HepG2 (cell line): ENCODE results near the gene AKR1B15. TPM values are rescaled to one million over a fixed set of nuclear protein-coding genes. Genes with fewer than 3 reads are reported as not detected.
A peak's percentile ranks its signal among the peaks of the same experiment; 100 is the strongest.

Experiments used
- ATAC-seq: fragments of 200-7000 bp; cut with Tn5 transposase; 3 replicates; pipeline ENCODE4 v1.9.1; 2020; ENCODE audit warnings: mild to moderate bottlenecking, moderate library complexity
- BruUV-seq: library from RNA; stranded (reverse); fragments of 400-500 nt; replicated peaks from 2 replicates; lab custom pipeline; 2021; lab: Mats Ljungman, UMichigan
- CTCF ChIA-PET: fragments of 300-600 bp; formaldehyde crosslinking; extraction: SDS; loops from one replicate; lab custom pipeline; 2021; ENCODE audit warnings: low total read pairs, inconsistent platforms, low intra/inter-chr PET ratio; lab: Yijun Ruan, JAX
- POLR2A ChIA-PET: fragments of 350-600 bp; sonication (Branson Sonifier 250); formaldehyde crosslinking; loops from one replicate; lab custom pipeline; 2020; ENCODE audit warnings: antibody characterized with exemption, inconsistent platforms; lab: Yijun Ruan, JAX
- DNase-seq: peaks from one replicate; pipeline ENCODE4 v3.0.0-alpha.2; 2015; ENCODE audit warnings: low spot score
- FAIRE-seq: peaks from 3 replicates; lab custom pipeline; 2011; peaks lifted over from hg19 to GRCh38; lab: Jason Lieb, UNC
- H2AFZ ChIP-seq: one replicate; pipeline ENCODE4 v1.6.1; 2011; ENCODE audit warnings: low read length, inconsistent platforms
- H3K27ac ChIP-seq: fragments of 300-600 bp; 3 replicates; pipeline ENCODE4 v1.8.0; 2011; ENCODE audit warnings: mixed run types, mild to moderate bottlenecking, mixed read lengths, low read length, inconsistent platforms; ENCODE audit not compliant: insufficient read depth; ENCODE audit errors: extremely low read length
- H3K27me3 ChIP-seq, 2 experiments: fragments of 200-600 bp in 1 of 2; 2 replicates in 1 of 2; 3 replicates in 1 of 2; pipeline versions ENCODE4 v1.6.0 to v1.8.0; 2011; ENCODE audit warnings: low read length in 2 of 2, mild to moderate bottlenecking in 2 of 2, moderate library complexity in 2 of 2, inconsistent platforms in 1 of 2; ENCODE audit not compliant: insufficient read depth in 2 of 2, control insufficient read depth in 1 of 2
- H3K36me3 ChIP-seq, 2 experiments: fragments of 200-600 bp in 1 of 2; replicated peaks in 1 of 2; 2 replicates in 1 of 2; 3 replicates in 1 of 2; pipeline versions ENCODE4 v1.5.1 to v1.8.0; 2011; ENCODE audit warnings: low read length in 2 of 2, inconsistent platforms in 1 of 2; ENCODE audit not compliant: insufficient read depth in 2 of 2, control insufficient read depth in 1 of 2
- H3K4me1 ChIP-seq: 2 replicates; pipeline ENCODE4 v1.5.1; 2012; ENCODE audit warnings: low read length, inconsistent platforms; ENCODE audit not compliant: insufficient read depth
- H3K4me2 ChIP-seq: 2 replicates; pipeline ENCODE4 v1.6.0; 2011; ENCODE audit warnings: low read depth, low read length, inconsistent platforms
- H3K4me3 ChIP-seq, 3 experiments: fragments of 200-600 bp in 1 of 3; sonication (generic), shearing (Covaris generic) in 1 of 3; replicated peaks in 1 of 3; 2 replicates each; pipeline ENCODE4 v1.5.1; 2011 to 2016; ENCODE audit warnings: low read length in 3 of 3, inconsistent platforms in 2 of 3, low read depth in 2 of 3, mild to moderate bottlenecking in 2 of 3, control low read depth in 1 of 3, mixed read lengths in 1 of 3; ENCODE audit not compliant: insufficient read depth in 1 of 3
- H3K79me2 ChIP-seq: one replicate; pipeline ENCODE4 v1.6.1; 2011; ENCODE audit warnings: low read length, inconsistent platforms; ENCODE audit not compliant: insufficient read depth
- H3K9ac ChIP-seq: 2 replicates; pipeline ENCODE4 v1.6.0; 2011; ENCODE audit warnings: mild to moderate bottlenecking, low read depth, low read length, inconsistent platforms; ENCODE audit not compliant: insufficient read depth
- H3K9me3 ChIP-seq: 2 replicates; pipeline ENCODE4 v1.5.1; 2012; ENCODE audit warnings: mild to moderate bottlenecking, low read length
- H4K20me1 ChIP-seq: 2 replicates; pipeline ENCODE4 v1.6.0; 2011; ENCODE audit warnings: inconsistent platforms, mild to moderate bottlenecking, low read length, moderate library complexity; ENCODE audit not compliant: insufficient read depth
- BCL6 ChIP-seq: IDR thresholded peaks from 2 replicates; pipeline ENCODE4 v1.6.1; 2016; ENCODE audit warnings: missing genetic modification reagents, missing compliant biosample characterization
- CCAR2 ChIP-seq: fragments of 200-400 bp; formaldehyde crosslinking; optimal IDR thresholded peaks from 2 replicates; pipeline ENCODE3; 2018; ENCODE audit warnings: low read depth, mild to moderate bottlenecking, low read length, moderate library complexity
- FOSL1 ChIP-seq: sonication (generic); formaldehyde crosslinking; IDR thresholded peaks from 2 replicates; pipeline ENCODE4 v1.9.0; 2021; ENCODE audit warnings: missing genetic modification reagents, borderline replicate concordance
- KLF16 ChIP-seq, 2 experiments: sonication (generic) in 1 of 2; formaldehyde crosslinking in 1 of 2; IDR thresholded peaks; 2 replicates each; pipeline versions ENCODE4 v1.6.1 to v1.8.0; 2016 to 2023; ENCODE audit warnings: missing genetic modification reagents in 2 of 2, missing compliant biosample characterization in 1 of 2
- NCOR1 ChIP-seq: fragments of 200-600 bp; sonication (generic); IDR thresholded peaks from 2 replicates; pipeline ENCODE4 v1.7.0; 2017; ENCODE audit warnings: antibody characterized with exemption, low read length, borderline replicate concordance
- RCOR2 ChIP-seq: IDR thresholded peaks from 2 replicates; pipeline ENCODE4 v1.6.1; 2016; ENCODE audit warnings: missing biosample characterization, missing genetic modification reagents
- ZBTB8A ChIP-seq: sonication (generic); formaldehyde crosslinking; IDR thresholded peaks from 2 replicates; pipeline ENCODE4 v1.4.0; 2020; ENCODE audit warnings: mild to moderate bottlenecking, low read depth, missing genetic modification reagents, borderline replicate concordance
- ZNF674 ChIP-seq: sonication (generic); formaldehyde crosslinking; IDR thresholded peaks from 2 replicates; pipeline ENCODE4 v1.5.0; 2020; ENCODE audit warnings: low read depth, mild to moderate bottlenecking, missing genetic modification reagents
- ZNF839 ChIP-seq: sonication (generic); formaldehyde crosslinking; IDR thresholded peaks from 2 replicates; pipeline ENCODE4 v1.4.0; 2020; ENCODE audit warnings: missing genetic modification reagents, mild to moderate bottlenecking, borderline replicate concordance
- ZNF879 ChIP-seq: sonication (generic); formaldehyde crosslinking; IDR thresholded peaks from 2 replicates; pipeline ENCODE4 v1.8.1; 2023; ENCODE audit warnings: missing genetic modification reagents
- ZZZ3 ChIP-seq: sonication (generic); formaldehyde crosslinking; IDR thresholded peaks from 2 replicates; pipeline ENCODE4 v1.4.0; 2020; ENCODE audit warnings: missing genetic modification reagents, mild to moderate bottlenecking, borderline replicate concordance
- whole genome bisulfite sequencing: methylation state at CpG from one replicate; pipeline ENCODE4 v1.1.6; 2017; ENCODE audit warnings: low lambda C conversion rate; 5-methylcytosine and 5-hydroxymethylcytosine counted together
- in situ Hi-C: cut with HindIII; loops from 2 replicates; pipeline ENCODE4 v1.10.0; 2017; ENCODE audit warnings: low pct_unique_long_range_greater_than_20kb; ENCODE audit not compliant: extremely low pct_ligation_motif_present
- intact Hi-C: fragments of 100-400 bp; cut with micrococcal nuclease; formaldehyde crosslinking; loops from one replicate; pipeline ENCODE4 v1.10.0; 2022; ENCODE audit not compliant: unreplicated experiment
- polyA plus RNA-seq, 8 experiments: library from polyadenylated mRNA; depleted of rRNA in 3 of 8; stranded (reverse) in 7 of 8; unstranded in 1 of 8; fragments of >200 nt; fragmentation: Illumina TruSeq in 4 of 8; extraction: Trizol in 4 of 8; gene quantifications; 2 replicates each; pipeline versions ENCODE4 v1.2.1 to v1.2.3, GENCODE V29; 2011 to 2016; ENCODE audit warnings: low read depth in 4 of 8, missing spikeins in 1 of 8, mixed read lengths in 1 of 8; ENCODE audit not compliant: insufficient read depth in 1 of 8
- total RNA-seq, 5 experiments: library from RNA; depleted of rRNA; stranded (reverse); fragments of >200 nt; fragmentation: Illumina TruSeq; extraction: Trizol; gene quantifications; 2 replicates each; pipeline ENCODE4 v1.2.3, GENCODE V29; 2016; ENCODE audit warnings: low read depth in 1 of 5
- TF ChIP-seq, protein P1 (sequence below): sonication (generic); formaldehyde crosslinking; IDR thresholded peaks from 2 replicates; pipeline ENCODE4 v1.4.0; 2020; ENCODE audit warnings: mild to moderate bottlenecking, low read depth, missing genetic modification reagents
- TF ChIP-seq, protein P2 (sequence below): sonication (generic); formaldehyde crosslinking; IDR thresholded peaks from 2 replicates; pipeline ENCODE4 v1.4.0; 2020; ENCODE audit warnings: missing genetic modification reagents
- TF ChIP-seq, protein P3 (sequence below): IDR thresholded peaks from 2 replicates; pipeline ENCODE4 v1.6.1; 2016; ENCODE audit warnings: low read depth, borderline replicate concordance

AKR1B15 gene
- total and polyA plus RNA-seq, 2 of the 13 experiments (the other 11 are each of a cell fraction or from before 2014, with no cell fraction given): 0.77 TPM; not detected in 1

- no peak for FAIRE-seq
- H3K4me3 ChIP-seq: no peak overlapping the region
Measured at GRCh38 chr7:134512271-134512670, 36.6 kb upstream of the AKR1B15 start.

DNA sequence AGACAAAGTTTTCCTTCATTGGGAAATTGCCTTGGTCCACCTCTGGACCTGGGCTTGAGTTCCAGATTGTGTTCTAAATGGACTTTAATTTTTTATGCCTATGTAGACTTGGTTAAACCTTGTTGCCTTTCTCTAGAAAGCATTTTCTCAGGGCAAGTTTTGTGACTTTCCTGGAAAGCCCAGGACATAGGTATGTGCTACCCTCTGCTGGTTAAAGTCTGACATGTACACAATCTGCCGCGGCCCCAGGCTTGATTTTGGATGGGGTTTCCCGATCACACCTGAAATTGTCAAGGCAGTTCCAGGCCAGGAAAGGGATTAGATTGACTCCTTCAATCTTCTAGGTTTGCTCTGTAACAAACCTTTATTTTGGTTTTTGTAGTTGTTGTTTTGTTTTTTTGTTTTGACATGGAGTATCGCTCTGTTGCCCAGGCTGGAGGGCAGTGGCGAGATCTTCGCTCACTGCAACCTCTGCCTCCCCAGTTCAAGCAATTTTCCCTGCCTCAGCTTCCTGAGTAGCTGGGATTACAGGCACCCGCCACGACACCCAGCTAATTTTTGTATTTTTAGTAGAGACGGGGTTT lies 35.6 kb upstream of the AKR1B15 start:
- H3K4me3 ChIP-seq: no peak overlapping the region
- peak; percentile 68 for FAIRE-seq
- peak; percentile 27 for DNase-seq
- POLR2A ChIA-PET: no interaction called here
- no peaks in the 10 kb centered on the region for H3K4me1 ChIP-seq
- H3K27ac ChIP-seq: no peak overlapping the region
- WGBS: 33% methylated on average over 9 of the region's 9 CpGs
- CTCF ChIA-PET: interaction anchor here (0.8 to 4.8 kb wide), 6 partner anchors 33 to 93 kb away, joined by 3 to 68 read pairs (median 4); no protein-coding TSS in a partner anchor
- no TSS peak for BruUV-seq
- in situ Hi-C loops: loop anchor here (5.0 kb wide), 2 partner anchors 81 to 89 kb away; no protein-coding TSS in a partner anchor
- intact Hi-C loops: loop anchor here (1.0 kb wide), 1 partner anchor 81 kb away; no protein-coding TSS in a partner anchor
- peak; percentile 80 for ATAC-seq
- no peaks in the 10 kb centered on the region for H3K79me2 ChIP-seq
- no peaks in the 10 kb centered on the region for H3K9me3 ChIP-seq
- no peaks in the 10 kb centered on the region for H3K36me3 ChIP-seq
- no peak overlapping the region for H3K4me2 ChIP-seq
- H4K20me1 ChIP-seq: no peaks in the 10 kb centered on the region
- H2AFZ ChIP-seq: no peak overlapping the region
- no peak overlapping the region for H3K9ac ChIP-seq
- H3K27me3 ChIP-seq: peaks cover 2 to 5% of the 10 kb centered on the region in 2 experiments; a peak in 3 of 5 replicates
- no peak for TF ChIP-seq ZNF879 (CRISPR knock-in tag)
- peak; percentile 99 for TF ChIP-seq BCL6
- TF ChIP-seq, protein P1, sequence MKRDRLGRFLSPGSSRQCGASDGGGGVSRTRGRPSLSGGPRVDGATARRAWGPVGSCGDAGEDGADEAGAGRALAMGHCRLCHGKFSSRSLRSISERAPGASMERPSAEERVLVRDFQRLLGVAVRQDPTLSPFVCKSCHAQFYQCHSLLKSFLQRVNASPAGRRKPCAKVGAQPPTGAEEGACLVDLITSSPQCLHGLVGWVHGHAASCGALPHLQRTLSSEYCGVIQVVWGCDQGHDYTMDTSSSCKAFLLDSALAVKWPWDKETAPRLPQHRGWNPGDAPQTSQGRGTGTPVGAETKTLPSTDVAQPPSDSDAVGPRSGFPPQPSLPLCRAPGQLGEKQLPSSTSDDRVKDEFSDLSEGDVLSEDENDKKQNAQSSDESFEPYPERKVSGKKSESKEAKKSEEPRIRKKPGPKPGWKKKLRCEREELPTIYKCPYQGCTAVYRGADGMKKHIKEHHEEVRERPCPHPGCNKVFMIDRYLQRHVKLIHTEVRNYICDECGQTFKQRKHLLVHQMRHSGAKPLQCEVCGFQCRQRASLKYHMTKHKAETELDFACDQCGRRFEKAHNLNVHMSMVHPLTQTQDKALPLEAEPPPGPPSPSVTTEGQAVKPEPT (CRISPR knock-in tag): no peak
- no peak for TF ChIP-seq RCOR2 (CRISPR knock-in tag)
- 0 out of 4 replicates have a peak, but pooled peaks of 1 of the 2 experiments have one; percentile 24 for TF ChIP-seq KLF16 (CRISPR knock-in tag; IDR thresholded peaks at IDR 0.05)
- TF ChIP-seq NCOR1: no peak
- TF ChIP-seq, protein P2, sequence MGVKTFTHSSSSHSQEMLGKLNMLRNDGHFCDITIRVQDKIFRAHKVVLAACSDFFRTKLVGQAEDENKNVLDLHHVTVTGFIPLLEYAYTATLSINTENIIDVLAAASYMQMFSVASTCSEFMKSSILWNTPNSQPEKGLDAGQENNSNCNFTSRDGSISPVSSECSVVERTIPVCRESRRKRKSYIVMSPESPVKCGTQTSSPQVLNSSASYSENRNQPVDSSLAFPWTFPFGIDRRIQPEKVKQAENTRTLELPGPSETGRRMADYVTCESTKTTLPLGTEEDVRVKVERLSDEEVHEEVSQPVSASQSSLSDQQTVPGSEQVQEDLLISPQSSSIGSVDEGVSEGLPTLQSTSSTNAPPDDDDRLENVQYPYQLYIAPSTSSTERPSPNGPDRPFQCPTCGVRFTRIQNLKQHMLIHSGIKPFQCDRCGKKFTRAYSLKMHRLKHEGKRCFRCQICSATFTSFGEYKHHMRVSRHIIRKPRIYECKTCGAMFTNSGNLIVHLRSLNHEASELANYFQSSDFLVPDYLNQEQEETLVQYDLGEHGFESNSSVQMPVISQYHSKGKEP: no peak
- TF ChIP-seq ZNF839 (CRISPR knock-in tag): no peak
- no peak for TF ChIP-seq ZBTB8A (CRISPR knock-in tag)
- no peak for TF ChIP-seq ZNF674 (CRISPR knock-in tag)

More at GRCh38 chr7:134512271-134512670, 36.6 kb upstream of the AKR1B15 start:
- H4K20me1 ChIP-seq: no peaks in the 10 kb centered on the region
- H3K4me2 ChIP-seq: no peak overlapping the region
- intact Hi-C loops (no loop called here), in situ Hi-C loops (loop anchor here (5.0 kb wide), 2 partner anchors 80 to 90 kb away; no protein-coding TSS in a partner anchor)
- no peaks in the 10 kb centered on the region for H3K79me2 ChIP-seq
- no peak overlapping the region for H3K27ac ChIP-seq
- no TSS peak for BruUV-seq
- H3K27me3 ChIP-seq: peaks cover 2 to 5% of the 10 kb centered on the region in 2 experiments; a peak in 3 of 5 replicates
- ChIA-PET POLR2A (no interaction called here), CTCF (interaction anchor here (4.8 kb wide), 1 partner anchor 80 kb away, joined by 68 read pairs; no protein-coding TSS in a partner anchor)
- H3K36me3 ChIP-seq: no peaks in the 10 kb centered on the region
- DNase-seq (no peak), ATAC-seq (no peak)
- H2AFZ ChIP-seq: no peak overlapping the region
- H3K9me3 ChIP-seq: no peaks in the 10 kb centered on the region
- 0% methylated on average over 1 of the region's 1 CpG for WGBS
- H3K9ac ChIP-seq: no peak overlapping the region
- no peaks in the 10 kb centered on the region for H3K4me1 ChIP-seq
- TF ChIP-seq, protein P3, sequence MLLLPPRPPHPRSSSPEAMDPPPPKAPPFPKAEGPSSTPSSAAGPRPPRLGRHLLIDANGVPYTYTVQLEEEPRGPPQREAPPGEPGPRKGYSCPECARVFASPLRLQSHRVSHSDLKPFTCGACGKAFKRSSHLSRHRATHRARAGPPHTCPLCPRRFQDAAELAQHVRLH (CRISPR knock-in tag): no peak
- TF ChIP-seq CCAR2 (no peak), FOSL1 (CRISPR knock-in tag) (no peak), ZZZ3 (CRISPR knock-in tag) (no peak)
